Fibroblast of lung (primary cell): ENCODE data around the gene TOX2. TPM values are rescaled to one million over a fixed set of nuclear protein-coding genes. Genes with fewer than 3 reads are reported as not detected.

Source experiments
- DNase-seq, 2 donors: peaks; one replicate each; pipeline versions ENCODE4 v3.0.0 to v3.0.0-alpha.2; 2010; ENCODE audit warnings: low read depth in 2 of 2
- H2AFZ ChIP-seq: 2 replicates; pipeline ENCODE4 v1.5.1; 2012; ENCODE audit warnings: low read length, control low read depth, inconsistent platforms
- H3K27ac ChIP-seq: 2 replicates; pipeline ENCODE4 v1.5.1; 2011; ENCODE audit warnings: low read length, control low read depth; ENCODE audit not compliant: insufficient read depth
- H3K27me3 ChIP-seq: 2 replicates; pipeline ENCODE4 v1.5.1; 2011; ENCODE audit warnings: mild to moderate bottlenecking, low read length; ENCODE audit not compliant: control insufficient read depth, insufficient read depth
- H3K36me3 ChIP-seq: 2 replicates; pipeline ENCODE4 v1.5.1; 2011; ENCODE audit warnings: low read length; ENCODE audit not compliant: control insufficient read depth, insufficient read depth
- H3K4me1 ChIP-seq: 2 replicates; pipeline ENCODE4 v1.5.1; 2011; ENCODE audit warnings: low read length; ENCODE audit not compliant: control insufficient read depth, insufficient read depth; ENCODE audit errors: extremely low read depth
- H3K4me2 ChIP-seq: 2 replicates; pipeline ENCODE4 v1.5.1; 2011; ENCODE audit warnings: low read length, control low read depth; ENCODE audit not compliant: insufficient read depth; ENCODE audit errors: extremely low read depth
- H3K4me3 ChIP-seq, 4 experiments: fragments of 200-600 bp in 1 of 4; sonication (generic) in 1 of 4; replicated peaks in 1 of 4; 2 replicates each; pipeline ENCODE4 v1.5.1; 2011 to 2016; ENCODE audit warnings: low read length in 4 of 4, low read depth in 3 of 4, mild to moderate bottlenecking in 3 of 4, control low read depth in 2 of 4, inconsistent platforms in 1 of 4, mixed read lengths in 1 of 4; ENCODE audit not compliant: insufficient read depth in 1 of 4; ENCODE audit errors: control extremely low read depth in 1 of 4
- H3K79me2 ChIP-seq: 2 replicates; pipeline ENCODE4 v1.5.1; 2012; ENCODE audit warnings: mild to moderate bottlenecking, low read length, inconsistent platforms; ENCODE audit not compliant: control insufficient read depth, insufficient read depth
- H3K9ac ChIP-seq: 2 replicates; pipeline ENCODE4 v1.5.1; 2011; ENCODE audit warnings: mild to moderate bottlenecking, low read length, control low read depth; ENCODE audit not compliant: insufficient read depth
- H3K9me3 ChIP-seq: 2 replicates; pipeline ENCODE4 v1.5.1; 2012; ENCODE audit warnings: low read depth, low read length; ENCODE audit not compliant: control insufficient read depth, insufficient read depth
- H4K20me1 ChIP-seq: 2 replicates; pipeline ENCODE4 v1.5.1; 2011; ENCODE audit warnings: low read length; ENCODE audit not compliant: control insufficient read depth, insufficient read depth; ENCODE audit errors: extremely low read depth
- EZH2 ChIP-seq: IDR thresholded peaks from 2 replicates; pipeline ENCODE4 v1.5.1; 2012; ENCODE audit warnings: low read length, control low read depth, mild to moderate bottlenecking; ENCODE audit errors: missing control alignments
- polyA plus RNA-seq, 2 donors: library from polyadenylated mRNA; depleted of rRNA in 1 of 2; stranded (reverse) in 1 of 2; unstranded in 1 of 2; fragments of >200 nt; gene quantifications; 2 replicates each; pipeline ENCODE4 v1.2.1, GENCODE V29; 2011 to 2012; ENCODE audit warnings: missing spikeins in 1 of 2
- total RNA-seq: library from RNA; depleted of rRNA; stranded (reverse); fragments of >200 nt; gene quantifications from 2 replicates; pipeline ENCODE4 v1.2.1, GENCODE V29; 2014
- TF ChIP-seq, protein P1 (sequence below), 2 donors: IDR thresholded peaks in 1 of 2; conservative IDR thresholded peaks in 1 of 2; 1 replicate in 1 of 2; 2 replicates in 1 of 2; pipeline ENCODE4 v1.5.1; 2011 to 2012; ENCODE audit warnings: low read length in 2 of 2, control low read depth in 1 of 2, inconsistent platforms in 1 of 2, low read depth in 1 of 2, mild to moderate bottlenecking in 1 of 2

Gene TOX2
- total and polyA plus RNA-seq, 2 donors (not counting 1 experiment from before 2014, with no cell fraction given), result 5.9 to 9.6 TPM

DNA sequence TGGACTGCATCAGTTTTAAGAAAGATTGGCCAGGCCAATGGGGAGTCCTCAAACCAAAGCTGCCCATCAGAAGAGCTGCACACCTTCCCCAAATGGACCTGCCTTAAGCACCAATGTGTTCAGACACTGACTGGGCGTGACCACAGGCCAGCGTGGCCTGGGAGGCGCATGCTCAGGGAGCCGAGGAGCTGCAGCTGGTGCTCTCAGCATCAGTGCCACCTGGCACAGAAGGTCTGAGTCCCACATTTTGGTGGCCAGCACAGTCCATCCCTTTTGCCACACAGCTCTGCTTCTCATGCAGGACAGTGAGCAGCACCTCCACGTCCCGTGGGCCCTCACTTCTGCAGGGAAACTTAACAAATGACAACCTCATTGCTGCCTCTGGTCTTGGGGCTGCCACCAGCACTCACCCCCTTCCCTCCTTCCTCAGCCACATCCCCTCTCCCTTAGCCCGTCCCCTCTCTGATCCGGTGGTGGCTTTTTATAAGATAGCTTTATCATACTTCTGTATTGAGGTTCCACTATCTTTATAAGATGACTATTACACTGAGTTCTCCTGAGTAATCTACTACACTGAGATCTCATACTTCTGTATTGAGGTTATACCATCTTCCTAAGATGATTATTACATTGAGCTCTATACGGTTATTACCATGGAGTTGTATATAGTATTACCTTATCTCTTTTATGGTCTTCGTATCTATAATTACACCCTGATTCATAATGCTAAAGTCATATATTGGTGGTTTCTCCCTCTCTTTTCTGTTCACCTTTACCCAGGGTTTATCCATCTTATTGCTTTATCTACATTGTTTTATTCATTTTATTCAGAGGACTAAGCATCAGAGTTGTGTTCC is 109.1 kb downstream of the TOX2 start:
- DNase-seq, result no peak
- Histone ChIP-seq H2AFZ (no peak overlapping the region), H3K9me3 (no peaks in the 10 kb centered on the region), H3K79me2 (no peaks in the 10 kb centered on the region), H3K27me3 (no peaks in the 10 kb centered on the region), H4K20me1 (no peaks in the 10 kb centered on the region), H3K36me3 (no peaks in the 10 kb centered on the region), H3K4me1 (peaks cover 15% of the 10 kb centered on the region), H3K27ac (no peak overlapping the region), H3K9ac (no peak overlapping the region), H3K4me2 (no peak overlapping the region), H3K4me3 (no peak overlapping the region)
- no peak for TF ChIP-seq EZH2
- TF ChIP-seq, protein P1, sequence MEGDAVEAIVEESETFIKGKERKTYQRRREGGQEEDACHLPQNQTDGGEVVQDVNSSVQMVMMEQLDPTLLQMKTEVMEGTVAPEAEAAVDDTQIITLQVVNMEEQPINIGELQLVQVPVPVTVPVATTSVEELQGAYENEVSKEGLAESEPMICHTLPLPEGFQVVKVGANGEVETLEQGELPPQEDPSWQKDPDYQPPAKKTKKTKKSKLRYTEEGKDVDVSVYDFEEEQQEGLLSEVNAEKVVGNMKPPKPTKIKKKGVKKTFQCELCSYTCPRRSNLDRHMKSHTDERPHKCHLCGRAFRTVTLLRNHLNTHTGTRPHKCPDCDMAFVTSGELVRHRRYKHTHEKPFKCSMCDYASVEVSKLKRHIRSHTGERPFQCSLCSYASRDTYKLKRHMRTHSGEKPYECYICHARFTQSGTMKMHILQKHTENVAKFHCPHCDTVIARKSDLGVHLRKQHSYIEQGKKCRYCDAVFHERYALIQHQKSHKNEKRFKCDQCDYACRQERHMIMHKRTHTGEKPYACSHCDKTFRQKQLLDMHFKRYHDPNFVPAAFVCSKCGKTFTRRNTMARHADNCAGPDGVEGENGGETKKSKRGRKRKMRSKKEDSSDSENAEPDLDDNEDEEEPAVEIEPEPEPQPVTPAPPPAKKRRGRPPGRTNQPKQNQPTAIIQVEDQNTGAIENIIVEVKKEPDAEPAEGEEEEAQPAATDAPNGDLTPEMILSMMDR (conservative IDR thresholded peaks at IDR 0.05 in 1 of 2, IDR thresholded peaks at IDR 0.05 in 1 of 2; ENCODE audit: low read depth in 1 of 2, low read length in 2 of 2), result no peak

DNA sequence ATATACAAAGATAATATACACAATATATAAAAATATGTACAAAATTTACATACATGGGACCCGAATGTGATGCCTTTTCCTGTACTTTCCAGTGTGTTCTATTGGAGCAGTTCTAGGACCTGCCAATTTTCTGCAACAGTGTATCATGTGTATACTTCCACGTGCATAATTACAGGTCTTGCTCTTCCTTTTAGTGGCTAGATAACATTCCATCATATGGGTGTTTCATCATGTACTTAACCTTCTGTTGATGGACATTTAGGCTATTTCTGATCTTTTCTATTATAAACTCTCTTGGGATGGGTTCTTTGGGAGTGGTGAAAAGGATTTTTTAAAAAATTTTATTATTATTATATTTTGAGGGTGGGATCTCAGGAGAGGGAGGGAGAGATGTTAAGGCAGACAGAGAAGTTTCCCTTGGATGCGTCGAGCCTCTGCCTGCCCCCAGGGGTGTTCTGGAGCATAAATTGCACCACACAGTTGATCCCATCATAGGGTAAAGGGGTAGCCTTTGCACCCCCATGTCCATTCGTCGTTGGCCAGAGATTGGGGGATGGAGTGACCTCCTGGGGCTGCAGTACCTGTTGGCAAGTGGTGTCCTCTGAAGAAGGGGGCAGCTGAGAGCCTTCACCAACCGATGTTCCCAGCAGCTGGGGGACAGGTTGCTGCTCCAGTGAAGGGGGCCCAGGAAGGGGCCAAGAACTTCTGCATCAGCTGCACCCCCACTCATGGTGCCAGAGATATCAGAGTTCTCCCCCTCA is 110.3 kb downstream of the TOX2 start:
- H3K79me2 ChIP-seq, result no peaks in the 10 kb centered on the region
- H3K9me3 ChIP-seq, result no peaks in the 10 kb centered on the region
- H3K4me3 ChIP-seq, result no peak overlapping the region
- H3K36me3 ChIP-seq, result no peaks in the 10 kb centered on the region
- H3K27me3 ChIP-seq, result no peaks in the 10 kb centered on the region
- H3K27ac ChIP-seq, result no peak overlapping the region
- TF ChIP-seq EZH2, result no peak
- TF ChIP-seq, protein P1 (conservative IDR thresholded peaks at IDR 0.05 in 1 of 2, IDR thresholded peaks at IDR 0.05 in 1 of 2; ENCODE audit: low read depth in 1 of 2, low read length in 2 of 2), result no peak
- H3K4me1 ChIP-seq, result peaks cover 5% of the 10 kb centered on the region
- DNase-seq, result no peak
- H2AFZ ChIP-seq, result no peak overlapping the region
- H4K20me1 ChIP-seq, result no peaks in the 10 kb centered on the region
- H3K4me2 ChIP-seq, result no peak overlapping the region
- H3K9ac ChIP-seq, result no peak overlapping the region

DNA sequence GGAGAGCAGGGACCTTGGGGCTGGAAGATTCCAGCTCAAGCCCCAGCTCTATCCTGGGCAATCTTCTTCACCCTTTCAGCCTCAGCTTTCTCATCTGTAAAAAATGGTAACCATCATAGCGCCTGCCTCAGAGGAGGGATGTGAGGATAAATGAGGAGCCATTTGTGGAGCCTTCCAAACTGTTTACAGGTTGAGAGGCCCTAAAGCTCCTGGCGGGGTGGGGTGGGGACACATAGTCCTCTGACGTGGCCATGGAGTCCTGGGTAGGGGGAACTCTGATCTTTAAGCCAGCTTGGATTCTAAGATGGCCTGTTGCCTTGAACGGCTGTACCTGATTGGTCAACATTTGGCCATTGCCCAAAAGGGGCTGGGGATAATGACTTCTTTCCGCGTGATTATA is 111.1 kb downstream of the TOX2 start:
- no peaks in the 10 kb centered on the region for H3K27me3 ChIP-seq
- H3K4me3 ChIP-seq, result no peak overlapping the region
- H3K4me1 ChIP-seq, result peaks cover 5% of the 10 kb centered on the region
- H3K9me3 ChIP-seq, result no peaks in the 10 kb centered on the region
- TF ChIP-seq, protein P1 (conservative IDR thresholded peaks at IDR 0.05 in 1 of 2, IDR thresholded peaks at IDR 0.05 in 1 of 2; ENCODE audit: low read depth in 1 of 2, low read length in 2 of 2), result no peak
- no peak for TF ChIP-seq EZH2
- no peaks in the 10 kb centered on the region for H3K79me2 ChIP-seq
- no peaks in the 10 kb centered on the region for H4K20me1 ChIP-seq
- H3K4me2 ChIP-seq, result no peak overlapping the region
- no peak overlapping the region for H3K27ac ChIP-seq
- no peak for DNase-seq
- H3K9ac ChIP-seq, result no peak overlapping the region
- H2AFZ ChIP-seq, result no peak overlapping the region
- no peaks in the 10 kb centered on the region for H3K36me3 ChIP-seq
